ENCODE measurements around the gene ARID5B. TPM values are rescaled to one million over a fixed set of nuclear protein-coding genes. Genes with fewer than 3 reads are reported as not detected.

Gene ARID5B
- total RNA-seq, 1 donor, result 162 TPM

DNA sequence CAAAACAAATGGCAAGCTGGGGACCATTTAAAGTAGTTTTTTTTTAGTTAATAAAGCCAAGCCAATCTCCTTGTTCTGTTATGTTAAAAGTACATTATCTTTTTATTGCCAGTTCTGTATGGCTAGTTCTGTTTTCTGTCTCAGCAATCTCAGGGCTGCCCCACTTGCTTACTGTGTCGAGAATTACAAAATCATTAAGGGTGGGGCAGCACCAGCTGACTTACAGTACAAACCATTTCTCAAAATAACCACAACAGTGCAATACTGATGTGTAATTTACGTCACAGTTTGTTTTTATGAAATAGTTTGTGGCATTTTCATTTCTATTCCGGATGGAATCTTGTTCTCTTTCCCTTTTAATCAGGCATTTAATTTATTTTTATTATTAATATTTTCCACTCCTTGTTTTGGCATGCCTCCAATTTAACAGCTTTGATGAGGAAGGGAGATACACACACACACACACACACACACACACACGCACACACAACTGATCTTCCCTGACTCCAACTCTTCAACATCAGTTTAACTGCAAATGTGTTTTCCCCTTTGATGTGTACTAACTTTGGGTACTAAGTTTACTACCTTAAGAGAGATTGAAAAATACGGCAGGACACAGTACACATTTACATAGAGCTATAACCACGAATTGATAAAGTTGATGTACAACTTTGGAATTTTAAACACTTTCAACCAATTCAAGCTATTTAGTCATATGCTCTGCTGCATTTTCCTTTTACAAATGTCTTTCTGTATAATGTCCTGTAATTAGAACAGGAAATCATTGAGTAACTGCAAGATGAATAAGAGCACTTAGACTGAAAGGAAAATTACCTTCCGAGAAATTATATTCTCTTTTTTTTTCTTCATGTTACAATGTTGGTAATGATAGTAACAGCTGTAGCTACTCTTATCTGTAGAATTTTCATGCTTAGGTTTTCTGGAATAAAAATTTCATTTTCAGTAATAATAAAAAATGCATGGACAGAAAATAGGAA, 91.5 kb downstream of the ARID5B start:
- DNase-seq (ENCODE audit: low read depth), result peak; percentile 99
- H3K4me3 ChIP-seq (ENCODE audit: low read depth, low read length), result peak overlapping the region; percentile 26
- TF ChIP-seq, protein P1, sequence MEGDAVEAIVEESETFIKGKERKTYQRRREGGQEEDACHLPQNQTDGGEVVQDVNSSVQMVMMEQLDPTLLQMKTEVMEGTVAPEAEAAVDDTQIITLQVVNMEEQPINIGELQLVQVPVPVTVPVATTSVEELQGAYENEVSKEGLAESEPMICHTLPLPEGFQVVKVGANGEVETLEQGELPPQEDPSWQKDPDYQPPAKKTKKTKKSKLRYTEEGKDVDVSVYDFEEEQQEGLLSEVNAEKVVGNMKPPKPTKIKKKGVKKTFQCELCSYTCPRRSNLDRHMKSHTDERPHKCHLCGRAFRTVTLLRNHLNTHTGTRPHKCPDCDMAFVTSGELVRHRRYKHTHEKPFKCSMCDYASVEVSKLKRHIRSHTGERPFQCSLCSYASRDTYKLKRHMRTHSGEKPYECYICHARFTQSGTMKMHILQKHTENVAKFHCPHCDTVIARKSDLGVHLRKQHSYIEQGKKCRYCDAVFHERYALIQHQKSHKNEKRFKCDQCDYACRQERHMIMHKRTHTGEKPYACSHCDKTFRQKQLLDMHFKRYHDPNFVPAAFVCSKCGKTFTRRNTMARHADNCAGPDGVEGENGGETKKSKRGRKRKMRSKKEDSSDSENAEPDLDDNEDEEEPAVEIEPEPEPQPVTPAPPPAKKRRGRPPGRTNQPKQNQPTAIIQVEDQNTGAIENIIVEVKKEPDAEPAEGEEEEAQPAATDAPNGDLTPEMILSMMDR (IDR thresholded peaks at IDR 0.05; ENCODE audit: insufficient read depth, low read depth, low read length), result no peak

DNA sequence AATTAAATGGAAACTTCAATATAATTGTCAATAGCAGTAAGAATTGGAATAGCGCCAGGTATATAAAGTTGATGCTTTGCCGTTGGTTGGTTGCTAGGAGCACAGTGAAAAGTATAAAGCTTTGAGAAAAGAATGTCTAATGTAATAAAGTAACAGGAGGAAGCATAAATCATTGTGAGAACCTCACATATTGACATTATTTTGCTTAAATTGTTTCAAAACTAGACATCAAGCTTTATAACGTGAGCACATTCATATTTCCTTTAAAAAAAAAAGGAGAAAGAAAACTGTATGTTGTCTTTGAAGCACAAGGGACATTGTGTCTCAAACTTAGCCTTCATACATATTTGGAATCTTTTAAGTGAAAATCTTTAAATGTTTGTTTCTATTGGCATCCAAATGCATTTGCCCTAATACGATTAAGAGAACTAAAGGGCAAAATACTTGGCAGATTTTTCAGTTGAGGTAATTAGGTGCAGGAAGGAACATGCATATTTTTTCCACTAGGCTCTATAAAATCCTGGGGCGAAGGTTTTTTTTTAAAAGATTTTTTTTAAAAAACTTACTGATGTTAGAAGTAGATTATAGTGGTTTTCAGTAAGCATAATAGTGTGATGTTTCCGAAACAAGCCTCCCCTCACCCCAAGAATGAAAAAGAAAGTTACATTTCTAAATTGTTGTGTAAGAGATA, 92.4 kb downstream of the ARID5B start:
- TF ChIP-seq, protein P1 (IDR thresholded peaks at IDR 0.05; ENCODE audit: insufficient read depth, low read depth, low read length), result no peak
- DNase-seq (ENCODE audit: low read depth), result peak; percentile 55
- H3K4me3 ChIP-seq (ENCODE audit: low read depth, low read length), result no peak overlapping the region

DNA sequence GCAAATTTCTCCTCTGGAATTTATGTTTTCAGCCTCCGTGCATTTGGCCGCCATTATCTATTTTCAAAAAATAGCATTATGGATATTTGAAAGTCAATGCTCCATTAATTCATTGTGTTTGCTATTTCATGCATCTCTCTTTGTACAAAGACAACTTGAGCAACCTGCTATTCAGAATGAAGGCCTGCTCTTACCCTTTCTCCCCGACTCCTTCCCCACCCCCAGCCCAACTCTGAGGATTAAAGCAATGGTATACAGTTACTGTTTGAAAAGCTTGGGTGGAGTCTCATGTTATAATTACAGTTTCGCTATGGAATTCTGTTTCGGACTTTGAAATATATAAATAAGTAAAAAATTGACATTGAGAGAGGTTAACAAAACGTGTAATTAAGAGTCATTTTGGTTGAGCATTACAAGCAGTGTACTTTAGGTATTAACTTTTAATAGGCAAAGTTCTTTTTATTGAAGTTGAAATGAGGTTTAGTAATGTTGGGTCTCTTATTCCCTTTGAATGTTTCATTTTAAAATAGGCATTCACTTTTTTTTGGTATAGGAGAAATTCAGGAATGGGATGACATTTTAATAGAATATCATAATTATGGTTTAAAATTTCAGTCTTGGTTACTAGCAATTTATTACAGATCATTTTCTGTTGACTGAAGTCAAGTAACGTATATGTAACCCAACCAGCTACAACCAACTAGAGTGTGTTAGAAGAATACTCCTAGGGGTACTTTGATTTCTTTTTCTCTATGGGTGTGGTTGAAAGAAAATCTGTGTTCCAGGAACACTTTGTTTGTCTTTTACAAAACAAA, 93.1 kb downstream of the ARID5B start:
- no peak overlapping the region for H3K4me3 ChIP-seq (ENCODE audit: low read depth, low read length)
- no peak for DNase-seq (ENCODE audit: low read depth)
- TF ChIP-seq, protein P1 (IDR thresholded peaks at IDR 0.05; ENCODE audit: insufficient read depth, low read depth, low read length), result no peak

DNA sequence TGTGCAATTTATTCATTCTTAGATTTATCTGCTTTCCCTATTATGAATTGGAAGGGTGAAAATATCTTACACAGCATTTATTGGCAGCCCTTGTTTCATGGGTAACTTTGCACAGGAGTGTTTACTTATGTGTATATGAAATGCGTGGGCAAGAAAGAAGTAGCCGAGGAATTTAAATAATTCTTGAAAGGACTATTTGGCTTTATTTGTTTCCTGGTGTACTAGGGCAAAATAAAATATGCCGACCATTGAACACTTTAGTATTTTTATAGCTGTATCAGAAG, 93.7 kb downstream of the ARID5B start:
- H3K4me3 ChIP-seq (ENCODE audit: low read depth, low read length), result no peak overlapping the region
- no peak for DNase-seq (ENCODE audit: low read depth)
- TF ChIP-seq, protein P1 (IDR thresholded peaks at IDR 0.05; ENCODE audit: insufficient read depth, low read depth, low read length), result no peak

DNA sequence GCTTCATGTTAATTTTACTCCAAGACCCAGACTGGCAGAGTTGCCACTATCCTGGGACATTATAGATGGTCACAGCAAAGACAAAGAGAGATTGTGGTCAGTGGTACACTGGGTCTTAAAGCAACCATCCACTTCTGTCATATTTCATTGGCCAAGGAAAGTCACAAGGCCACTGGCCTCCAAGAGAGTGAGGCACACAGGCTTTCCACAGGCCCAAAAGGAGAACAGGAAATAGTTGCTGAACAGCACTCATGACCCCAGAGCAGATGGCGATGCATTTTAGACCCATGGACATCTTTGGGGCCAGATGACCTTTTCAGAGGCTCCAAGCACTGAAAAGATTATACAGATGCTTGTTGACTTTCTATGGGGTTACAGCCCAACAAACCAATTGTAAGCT, 97.4 kb downstream of the ARID5B start:
- DNase-seq (ENCODE audit: low read depth), result no peak
- TF ChIP-seq, protein P1 (IDR thresholded peaks at IDR 0.05; ENCODE audit: insufficient read depth, low read depth, low read length), result no peak
- no peak overlapping the region for H3K4me3 ChIP-seq (ENCODE audit: low read depth, low read length)

DNA sequence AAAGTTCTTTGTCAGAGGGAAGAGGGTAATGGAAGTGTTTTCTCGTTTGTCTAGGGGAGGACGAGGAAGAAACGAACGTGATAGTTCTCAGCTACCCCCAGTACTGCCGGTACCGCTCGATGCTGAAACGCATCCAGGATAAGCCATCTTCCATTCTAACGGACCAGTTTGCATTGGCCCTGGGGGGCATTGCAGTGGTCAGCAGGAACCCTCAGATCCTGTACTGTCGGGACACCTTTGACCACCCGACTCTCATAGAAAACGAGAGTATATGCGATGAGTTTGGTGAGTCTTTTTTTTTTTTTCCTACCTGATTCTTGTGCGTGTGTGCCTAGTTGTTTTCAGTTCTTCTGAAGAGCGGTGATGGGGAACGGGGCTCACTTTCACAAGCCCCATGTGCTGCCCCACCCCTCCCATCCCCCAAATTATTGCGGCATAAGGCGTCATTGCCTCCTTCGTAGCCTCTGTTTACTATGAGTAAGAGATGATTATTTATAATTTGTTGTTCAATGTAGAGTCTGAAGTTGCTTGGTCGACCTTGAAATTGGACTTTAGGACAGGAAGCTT, 98.6 kb downstream of the ARID5B start:
- TF ChIP-seq, protein P1 (IDR thresholded peaks at IDR 0.05; ENCODE audit: insufficient read depth, low read depth, low read length), result no peak
- H3K4me3 ChIP-seq (ENCODE audit: low read depth, low read length), result no peak overlapping the region

More for the DNA sequence above, 98.6 kb downstream of the ARID5B start:
- no peak for DNase-seq (ENCODE audit: low read depth)

Measured in fibroblast of villous mesenchyme (primary cell).